Uterus (tissue), 2 donors: ENCODE data around the gene USP34.

ENCODE experiments used
- POLR2A ChIP-seq, 2 donors: fragments of 450-650 bp; IDR thresholded peaks; one replicate each; pipeline ENCODE4 v1.6.1; 2016; ENCODE audit warnings: antibody characterized with exemption in 2 of 2, mild to moderate bottlenecking in 1 of 2, moderate library complexity in 1 of 2
- TF ChIP-seq, protein P1 (sequence below), 4 experiments: fragments of 200-600 bp in 2 of 4; fragments of 450-650 bp in 2 of 4; sonication (generic) in 2 of 4; IDR thresholded peaks; one replicate each; pipeline ENCODE4 v1.5.1; 2016 to 2019; ENCODE audit warnings: antibody characterized with exemption in 4 of 4, mild to moderate bottlenecking in 2 of 4, moderate library complexity in 1 of 4

DNA sequence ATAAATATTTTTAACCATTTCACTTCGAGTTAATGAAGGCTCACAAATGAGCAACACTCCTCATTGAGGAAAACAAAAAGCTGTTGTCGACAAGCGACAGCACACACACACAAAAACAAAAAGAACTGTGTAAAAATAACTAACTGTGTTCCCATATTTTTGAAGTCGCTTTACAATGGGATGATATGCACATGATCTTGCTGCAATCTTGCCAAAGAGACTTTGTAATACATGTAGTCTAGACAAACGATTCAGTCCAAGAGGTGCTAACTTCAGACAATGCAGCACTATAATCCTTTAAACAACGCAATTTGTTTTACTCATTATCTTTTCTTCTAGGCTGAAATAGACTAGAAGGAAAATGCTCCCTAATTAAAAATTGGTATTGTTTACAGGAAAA, 7.2 kb upstream of the USP34 start:
- TF ChIP-seq, protein P1, sequence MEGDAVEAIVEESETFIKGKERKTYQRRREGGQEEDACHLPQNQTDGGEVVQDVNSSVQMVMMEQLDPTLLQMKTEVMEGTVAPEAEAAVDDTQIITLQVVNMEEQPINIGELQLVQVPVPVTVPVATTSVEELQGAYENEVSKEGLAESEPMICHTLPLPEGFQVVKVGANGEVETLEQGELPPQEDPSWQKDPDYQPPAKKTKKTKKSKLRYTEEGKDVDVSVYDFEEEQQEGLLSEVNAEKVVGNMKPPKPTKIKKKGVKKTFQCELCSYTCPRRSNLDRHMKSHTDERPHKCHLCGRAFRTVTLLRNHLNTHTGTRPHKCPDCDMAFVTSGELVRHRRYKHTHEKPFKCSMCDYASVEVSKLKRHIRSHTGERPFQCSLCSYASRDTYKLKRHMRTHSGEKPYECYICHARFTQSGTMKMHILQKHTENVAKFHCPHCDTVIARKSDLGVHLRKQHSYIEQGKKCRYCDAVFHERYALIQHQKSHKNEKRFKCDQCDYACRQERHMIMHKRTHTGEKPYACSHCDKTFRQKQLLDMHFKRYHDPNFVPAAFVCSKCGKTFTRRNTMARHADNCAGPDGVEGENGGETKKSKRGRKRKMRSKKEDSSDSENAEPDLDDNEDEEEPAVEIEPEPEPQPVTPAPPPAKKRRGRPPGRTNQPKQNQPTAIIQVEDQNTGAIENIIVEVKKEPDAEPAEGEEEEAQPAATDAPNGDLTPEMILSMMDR (IDR thresholded peaks at IDR 0.05) = no peak
- no peak for TF ChIP-seq POLR2A (IDR thresholded peaks at IDR 0.05)
